PC-9 (cell line): Measurements from ENCODE around the gene TBL1XR1. TPM values are rescaled to one million over a fixed set of nuclear protein-coding genes. Genes with fewer than 3 reads are reported as not detected.
"Not testable (repeated sequence)": the region's sequence is repeated elsewhere in the genome, so short reads cannot be mapped to it uniquely, and the experiment has no call there.

Source experiments
- BruUV-seq: library from RNA; stranded (reverse); fragments of 400-500 nt; replicated peaks from 2 replicates; lab custom pipeline; 2021; lab: Mats Ljungman, UMichigan
- CTCF ChIA-PET: fragments of 300-600 bp; sonication (Branson Sonifier 250); formaldehyde crosslinking; loops from one replicate; lab custom pipeline; 2022; ENCODE audit warnings: antibody characterized with exemption; lab: Charles Lee
- POLR2A ChIA-PET: fragments of 300-600 bp; sonication (Branson Sonifier 250); formaldehyde crosslinking; loops from one replicate; lab custom pipeline; 2022; ENCODE audit warnings: antibody characterized with exemption; ENCODE audit not compliant: unreplicated experiment; lab: Charles Lee
- DNase-seq, 2 experiments: peaks; one replicate each; pipeline versions ENCODE4 v3.0.0 to v3.0.0-alpha.2; 2015 to 2022; ENCODE audit warnings: mixed read lengths in 1 of 2
- H2AFZ ChIP-seq: fragments of 200-600 bp; sonication (generic); 2 replicates; pipeline ENCODE4 v1.8.1; 2017; ENCODE audit warnings: antibody characterized with exemption
- H3F3A ChIP-seq: fragments of 200-600 bp; sonication (generic); 2 replicates; pipeline ENCODE4 v1.8.1; 2017; ENCODE audit warnings: antibody characterized with exemption, mild to moderate bottlenecking, low read depth; ENCODE audit not compliant: insufficient read depth
- H3K27ac ChIP-seq: fragments of 200-600 bp; sonication (generic); 2 replicates; pipeline ENCODE4 v1.6.1; 2016; ENCODE audit warnings: mixed run types
- H3K27me3 ChIP-seq: fragments of 200-600 bp; sonication (generic); 2 replicates; pipeline ENCODE4 v1.6.1; 2016; ENCODE audit warnings: low read depth, mixed run types; ENCODE audit not compliant: insufficient read depth
- H3K36me3 ChIP-seq: fragments of 200-600 bp; sonication (generic); 2 replicates; pipeline ENCODE4 v1.6.1; 2016; ENCODE audit warnings: low read depth, mixed run types
- H3K4me1 ChIP-seq: fragments of 200-600 bp; sonication (generic); replicated peaks from 2 replicates; pipeline ENCODE4 v1.6.1; 2016; ENCODE audit warnings: mixed run types; ENCODE audit not compliant: insufficient read depth
- H3K4me2 ChIP-seq: fragments of 200-600 bp; sonication (generic); 2 replicates; pipeline ENCODE4 v1.6.1; 2017; ENCODE audit warnings: mixed run types
- H3K4me3 ChIP-seq: fragments of 200-600 bp; sonication (generic); 2 replicates; pipeline ENCODE4 v1.6.1; 2016; ENCODE audit warnings: mixed run types
- H3K79me2 ChIP-seq: fragments of 200-600 bp; sonication (generic); 2 replicates; pipeline ENCODE4 v1.6.1; 2017; ENCODE audit warnings: low read depth, mixed run types
- H3K9me2 ChIP-seq: fragments of 200-600 bp; sonication (generic); 2 replicates; pipeline ENCODE4 v1.8.1; 2017; ENCODE audit warnings: mild to moderate bottlenecking; ENCODE audit not compliant: insufficient read depth
- H3K9me3 ChIP-seq: fragments of 200-600 bp; sonication (generic); 2 replicates; pipeline ENCODE4 v1.8.1; 2016; ENCODE audit warnings: low read depth; ENCODE audit not compliant: insufficient read depth
- H4K20me1 ChIP-seq: fragments of 200-600 bp; sonication (generic); 2 replicates; pipeline ENCODE4 v1.8.1; 2017; ENCODE audit not compliant: insufficient read depth
- EZH2 ChIP-seq: fragments of 200-600 bp; sonication (generic); IDR thresholded peaks from 2 replicates; pipeline ENCODE4 v1.8.0; 2017; ENCODE audit warnings: antibody characterized with exemption, low read depth
- intact Hi-C: fragments of 100-400 bp; cut with micrococcal nuclease; formaldehyde crosslinking; loops from one replicate; pipeline ENCODE4 v1.10.0; 2022; ENCODE audit not compliant: unreplicated experiment
- total RNA-seq: library from RNA; stranded (reverse); gene quantifications from 2 replicates; pipeline ENCODE4 v1.2.3, GENCODE V29; 2021
- TF ChIP-seq, protein P1 (sequence below): fragments of 200-600 bp; sonication (generic); conservative IDR thresholded peaks from 2 replicates; pipeline ENCODE4 v1.6.1; 2017; ENCODE audit warnings: mixed run types, antibody characterized with exemption, mild to moderate bottlenecking, moderate library complexity

TBL1XR1 gene
- total RNA-seq, 1 experiment from 2014 or later, result 243 TPM

DNA sequence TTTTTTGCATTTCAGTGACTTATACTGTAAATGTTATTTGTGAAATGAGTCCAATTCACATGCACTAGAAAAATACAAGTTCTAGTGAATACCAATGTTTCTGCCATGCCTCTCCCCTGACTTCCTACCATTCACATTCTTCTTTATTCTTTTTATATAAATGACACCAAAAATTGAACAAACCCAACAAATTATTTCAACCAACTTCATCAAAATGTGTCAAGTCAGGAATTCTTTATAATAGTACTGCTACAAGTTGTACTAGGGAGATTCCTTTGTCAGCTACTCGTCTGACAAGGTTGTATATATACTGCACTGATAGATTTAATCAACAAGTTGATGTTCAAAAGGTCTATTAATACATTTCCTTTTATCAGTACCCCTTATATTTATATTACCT, 3.0 kb downstream of the TBL1XR1 start:
- Histone ChIP-seq H3K4me3 (peak overlapping the region; percentile 82), H3K4me2 (peak overlapping the region; percentile 85), H2AFZ (no peak overlapping the region), H3K27me3 (no peaks in the 10 kb centered on the region), H3K36me3 (peaks cover 35% of the 10 kb centered on the region), H4K20me1 (peaks cover 16% of the 10 kb centered on the region), H3K79me2 (peaks cover 75% of the 10 kb centered on the region), H3K9me3 (no peaks in the 10 kb centered on the region), H3K27ac (peak overlapping the region; percentile 97; the same call in 1 of the 2 replicates), H3F3A (peaks cover 35% of the 10 kb centered on the region; the same call in 1 of the 2 replicates), H3K4me1 (peaks cover 40% of the 10 kb centered on the region), H3K9me2 (no peaks in the 10 kb centered on the region)
- POLR2A ChIA-PET, result interaction anchor here (0.6 to 0.7 kb wide), 3 partner anchors 25 to 408 kb away, joined by 3 to 10 read pairs (median 5); no protein-coding TSS in a partner anchor
- DNase-seq, result no peak
- TF ChIP-seq EZH2, result no peak
- TF ChIP-seq, protein P1, sequence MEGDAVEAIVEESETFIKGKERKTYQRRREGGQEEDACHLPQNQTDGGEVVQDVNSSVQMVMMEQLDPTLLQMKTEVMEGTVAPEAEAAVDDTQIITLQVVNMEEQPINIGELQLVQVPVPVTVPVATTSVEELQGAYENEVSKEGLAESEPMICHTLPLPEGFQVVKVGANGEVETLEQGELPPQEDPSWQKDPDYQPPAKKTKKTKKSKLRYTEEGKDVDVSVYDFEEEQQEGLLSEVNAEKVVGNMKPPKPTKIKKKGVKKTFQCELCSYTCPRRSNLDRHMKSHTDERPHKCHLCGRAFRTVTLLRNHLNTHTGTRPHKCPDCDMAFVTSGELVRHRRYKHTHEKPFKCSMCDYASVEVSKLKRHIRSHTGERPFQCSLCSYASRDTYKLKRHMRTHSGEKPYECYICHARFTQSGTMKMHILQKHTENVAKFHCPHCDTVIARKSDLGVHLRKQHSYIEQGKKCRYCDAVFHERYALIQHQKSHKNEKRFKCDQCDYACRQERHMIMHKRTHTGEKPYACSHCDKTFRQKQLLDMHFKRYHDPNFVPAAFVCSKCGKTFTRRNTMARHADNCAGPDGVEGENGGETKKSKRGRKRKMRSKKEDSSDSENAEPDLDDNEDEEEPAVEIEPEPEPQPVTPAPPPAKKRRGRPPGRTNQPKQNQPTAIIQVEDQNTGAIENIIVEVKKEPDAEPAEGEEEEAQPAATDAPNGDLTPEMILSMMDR, result no peak
- CTCF ChIA-PET, result interaction anchor here (0.6 kb wide), 1 partner anchor 107 kb away, joined by 6 read pairs; no protein-coding TSS in a partner anchor
- intact Hi-C loops, result loop anchor here (2.0 to 10.0 kb wide), 2 partner anchors 47 to 961 kb away; no protein-coding TSS in a partner anchor
- no TSS peak for BruUV-seq

DNA sequence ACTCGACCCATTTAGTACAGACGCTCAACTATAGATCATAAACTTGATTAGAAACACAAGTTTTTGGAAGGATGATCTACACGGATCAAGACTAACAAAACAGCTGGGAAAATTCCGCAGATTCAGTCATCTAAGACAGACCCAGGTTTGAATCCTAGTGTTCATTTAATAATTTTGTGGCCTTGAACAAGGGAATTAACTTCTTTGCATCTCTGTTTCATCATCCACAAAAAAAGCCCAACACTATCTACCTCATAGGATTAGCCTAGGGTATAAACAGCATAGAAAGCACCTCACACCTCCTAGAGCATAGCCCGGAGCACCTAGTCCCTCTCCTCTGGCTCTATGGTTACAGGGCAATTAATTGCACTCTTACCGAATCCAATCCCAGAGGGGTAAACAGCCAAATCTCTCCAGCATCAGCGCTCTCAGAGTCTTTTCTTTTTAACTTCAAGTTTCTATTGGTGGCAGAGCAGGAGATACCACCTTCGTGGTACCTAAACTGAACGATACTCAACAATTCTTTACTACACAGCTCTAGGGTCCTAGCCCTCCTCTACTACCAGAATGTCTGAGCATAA, 3.5 kb downstream of the TBL1XR1 start:
- H3K4me3 ChIP-seq, result peak overlapping the region; percentile 82; the same call in 1 of the 2 replicates
- CTCF ChIA-PET, result interaction anchor here (0.6 kb wide), 1 partner anchor 107 kb away, joined by 6 read pairs; no protein-coding TSS in a partner anchor

DNA sequence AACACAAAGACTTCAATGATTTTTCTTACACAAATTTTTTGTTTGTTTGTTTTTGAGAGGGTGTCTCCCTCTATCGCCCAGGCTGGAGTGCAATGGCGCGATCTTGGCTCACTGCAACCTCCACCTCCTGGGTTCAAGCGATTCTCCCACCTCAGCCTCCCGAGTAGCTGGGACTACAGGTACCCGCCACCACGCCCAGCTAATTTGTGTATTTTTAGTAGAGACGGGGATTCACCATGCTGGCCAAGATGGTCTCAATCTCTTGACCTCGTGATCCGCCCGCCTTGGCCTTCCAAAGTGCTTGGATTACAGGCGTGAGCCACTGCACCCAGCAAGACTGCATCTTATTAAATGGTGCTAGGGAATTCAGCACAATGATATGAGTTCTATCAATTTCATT, 4.0 kb downstream of the TBL1XR1 start:
- H3K9me2 ChIP-seq, DNase-seq, CTCF ChIA-PET, H3K27ac ChIP-seq, H3K9me3 ChIP-seq, BruUV-seq, H3K27me3 ChIP-seq, H2AFZ ChIP-seq: not testable (repeated sequence)
- POLR2A ChIA-PET, result interaction anchor here (0.6 kb wide), 1 partner anchor 164 kb away, joined by 3 read pairs; no protein-coding TSS in a partner anchor
- Histone ChIP-seq H3K4me1 (peaks cover 30% of the 10 kb centered on the region), H3K36me3 (peaks cover 39% of the 10 kb centered on the region), H4K20me1 (peaks cover 21% of the 10 kb centered on the region), H3K79me2 (peaks cover 85% of the 10 kb centered on the region), H3K4me2 (peak overlapping the region; percentile 85), H3F3A (peaks cover 25% of the 10 kb centered on the region; the same call in 1 of the 2 replicates), H3K4me3 (peak overlapping the region; percentile 82; the same call in 1 of the 2 replicates)
- intact Hi-C loops, result loop anchor here (10.0 kb wide), 1 partner anchor 962 kb away; no protein-coding TSS in a partner anchor

More for the DNA sequence above, 3.5 kb downstream of the TBL1XR1 start:
- no peak for DNase-seq
- Histone ChIP-seq H3K79me2 (peaks cover 80% of the 10 kb centered on the region), H4K20me1 (peaks cover 16% of the 10 kb centered on the region), H3K9me2 (no peaks in the 10 kb centered on the region), H3K36me3 (peaks cover 38% of the 10 kb centered on the region), H3F3A (peaks cover 30% of the 10 kb centered on the region; the same call in 1 of the 2 replicates), H3K4me1 (peaks cover 35% of the 10 kb centered on the region), H3K27ac (0 out of 2 replicates have a peak overlapping the region, but pooled peaks have one; percentile 97), H3K27me3 (no peaks in the 10 kb centered on the region), H3K4me2 (peak overlapping the region; percentile 85), H3K9me3 (no peaks in the 10 kb centered on the region), H2AFZ (no peak overlapping the region)
- intact Hi-C loops, result loop anchor here (2.0 to 10.0 kb wide), 2 partner anchors 47 to 961 kb away; no protein-coding TSS in a partner anchor
- no TSS peak for BruUV-seq
- TF ChIP-seq, protein P1, result no peak
- TF ChIP-seq EZH2, result no peak
- POLR2A ChIA-PET, result interaction anchor here (0.6 to 0.7 kb wide), 3 partner anchors 164 to 409 kb away, joined by 3 to 10 read pairs (median 5); no protein-coding TSS in a partner anchor
